GM18498 (cell line): Measurements from ENCODE around the gene DBP.

Experiments
- ATAC-seq: cut with Tn5 transposase; IDR thresholded peaks from one replicate; pipeline ENCODE4 v1.9.1; 2021; ENCODE audit warnings: mild to moderate bottlenecking, moderate library complexity; ENCODE audit not compliant: unreplicated experiment

Gene DBP

DNA sequence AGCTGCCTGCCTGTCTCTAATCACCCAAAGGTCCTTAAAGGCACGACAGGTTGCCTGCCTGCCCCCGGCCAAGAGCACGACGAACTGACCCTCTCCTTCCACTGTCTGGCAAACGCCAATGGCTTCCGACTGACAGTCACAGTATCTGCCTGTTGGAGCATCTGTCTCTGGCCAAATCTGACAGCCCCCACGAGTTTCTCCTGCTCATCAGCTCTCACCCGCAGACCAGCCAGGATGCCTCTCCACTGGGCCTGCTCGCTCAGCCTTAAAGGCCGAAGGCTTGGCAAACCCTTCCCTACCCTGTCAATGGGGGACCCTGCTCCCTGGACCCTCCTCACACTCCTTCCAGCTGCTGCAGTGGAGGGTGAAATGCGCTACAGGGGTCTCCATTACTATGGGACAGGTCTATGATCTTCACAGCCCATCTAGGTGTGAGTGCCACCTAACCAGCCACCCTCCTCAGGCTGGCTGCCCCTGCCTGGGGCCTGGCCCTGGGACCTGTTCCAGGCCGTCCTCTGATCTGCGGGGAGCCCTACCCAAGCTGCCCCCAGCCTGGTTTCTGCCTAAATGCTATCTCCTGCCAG lies 23.2 kb downstream of the DBP start:
- no peak for ATAC-seq

DNA sequence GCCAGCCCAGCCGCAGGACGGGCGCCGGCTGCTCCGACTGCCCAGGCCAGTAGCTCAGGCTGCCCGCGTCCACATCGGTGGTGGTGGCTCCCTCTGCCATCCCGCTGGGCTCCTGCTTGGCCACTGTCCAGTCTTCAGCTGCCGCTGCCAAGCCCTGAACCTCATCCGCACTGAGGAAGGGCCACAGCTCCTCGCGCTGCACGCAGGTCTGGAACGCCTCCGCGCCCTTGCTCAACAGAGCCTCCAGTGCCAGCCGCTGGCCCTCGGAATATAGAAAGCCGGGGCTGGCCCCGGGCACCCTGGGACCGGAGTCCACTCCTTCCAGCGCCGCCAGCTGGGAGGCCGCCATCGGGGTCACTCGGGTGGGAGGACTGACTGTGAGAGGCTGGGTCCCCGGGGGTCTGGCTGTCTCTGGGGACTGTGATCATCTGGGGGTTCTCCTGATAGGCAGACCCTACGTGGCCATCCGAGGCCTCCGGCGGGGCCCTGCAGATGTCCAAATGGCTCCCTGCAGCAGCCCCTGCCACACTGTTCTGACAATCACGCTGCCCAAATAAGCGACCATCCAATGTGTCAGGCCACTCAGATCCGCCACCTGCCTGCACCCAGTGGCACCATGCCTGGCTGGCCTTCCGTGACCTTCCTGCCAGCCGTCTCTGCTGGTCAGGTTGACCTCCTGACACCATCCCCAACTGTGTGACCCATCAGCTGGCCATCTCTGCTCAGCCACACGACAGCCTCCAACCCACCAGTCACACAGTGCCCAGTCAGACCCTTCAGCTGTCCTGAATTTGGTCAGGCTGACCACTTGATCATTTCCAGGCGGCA lies 23.9 kb downstream of the DBP start:
- no peak for ATAC-seq

DNA sequence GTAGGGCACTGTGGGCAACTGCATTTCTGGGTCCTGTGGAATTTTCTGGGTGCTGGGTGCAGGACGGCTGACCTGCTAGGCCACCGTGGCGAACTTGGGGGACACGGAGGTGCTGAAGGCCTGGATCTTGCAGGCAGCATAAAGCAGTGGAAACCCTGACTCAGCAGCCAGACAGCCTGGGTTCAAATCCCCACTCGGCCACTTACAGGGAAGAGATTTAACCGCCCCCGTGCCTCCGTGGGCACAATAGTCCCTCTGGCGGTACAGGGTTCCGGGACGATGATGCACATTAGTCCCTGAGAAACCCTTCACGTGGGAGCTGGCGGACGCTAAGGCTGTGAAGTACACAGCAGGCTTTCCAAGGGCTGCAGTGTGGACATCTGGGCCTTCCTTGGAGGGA lies 25.3 kb downstream of the DBP start:
- no peak for ATAC-seq

DNA sequence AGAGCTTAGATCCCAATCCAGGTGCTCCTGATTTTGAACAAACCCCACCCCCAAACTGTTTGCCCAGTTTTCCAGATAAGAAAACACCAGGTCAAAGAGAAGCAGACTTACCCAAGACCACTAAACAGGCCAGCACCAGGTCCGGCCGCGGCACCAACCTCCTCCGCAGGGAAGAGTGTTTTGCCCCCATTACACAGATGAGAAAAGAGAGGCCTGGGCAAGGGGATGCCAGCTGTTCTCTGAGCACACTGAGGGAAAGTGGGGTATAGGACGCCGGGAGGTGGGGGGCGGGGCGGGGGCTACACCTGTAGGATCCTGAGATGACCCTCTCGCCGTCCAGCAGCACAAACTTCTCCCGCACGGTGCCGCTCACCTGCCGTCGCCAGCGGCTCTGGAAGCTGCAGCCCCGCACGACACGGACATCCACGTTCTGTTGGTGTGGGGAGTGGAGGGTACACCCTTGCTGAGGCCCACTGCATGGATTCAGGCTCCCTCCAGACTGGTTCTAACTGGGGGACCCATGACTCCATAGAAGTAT lies 27.5 kb downstream of the DBP start:
- no peak for ATAC-seq

GRCh38 chr19:48608798-48609263 lies 28.3 kb downstream of the DBP start:
- no peak for ATAC-seq

DNA sequence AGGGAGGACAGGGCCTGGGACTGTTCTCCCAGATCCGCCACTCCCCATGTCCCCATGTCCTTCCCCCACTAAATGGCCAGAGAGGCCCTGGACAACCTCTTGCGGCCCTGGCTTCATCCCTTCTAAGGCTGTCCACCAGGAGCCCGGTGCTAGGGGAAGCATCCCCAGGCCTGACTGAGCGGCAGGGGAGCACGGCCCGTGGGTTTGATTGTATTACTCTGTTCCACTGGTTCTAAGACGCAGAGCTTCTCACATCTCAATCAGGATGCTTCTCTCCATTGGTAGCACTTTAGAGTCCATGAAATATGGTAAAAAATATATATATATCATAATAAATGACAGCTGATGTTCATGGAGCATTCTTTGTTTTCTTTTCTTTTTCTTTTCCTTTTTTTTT lies 29.8 kb downstream of the DBP start:
- no peak for ATAC-seq

- ATAC-seq = no peak
These were observed 30.5 kb downstream of the DBP start, which contains the start of gene SPACA4 for GRCh38 chr19:48606463-48607358. Gene SPACA4, plus strand, starts transcription at chr19:48606742. Its CDS starts 237 bp downstream, at chr19:48606979.

DNA sequence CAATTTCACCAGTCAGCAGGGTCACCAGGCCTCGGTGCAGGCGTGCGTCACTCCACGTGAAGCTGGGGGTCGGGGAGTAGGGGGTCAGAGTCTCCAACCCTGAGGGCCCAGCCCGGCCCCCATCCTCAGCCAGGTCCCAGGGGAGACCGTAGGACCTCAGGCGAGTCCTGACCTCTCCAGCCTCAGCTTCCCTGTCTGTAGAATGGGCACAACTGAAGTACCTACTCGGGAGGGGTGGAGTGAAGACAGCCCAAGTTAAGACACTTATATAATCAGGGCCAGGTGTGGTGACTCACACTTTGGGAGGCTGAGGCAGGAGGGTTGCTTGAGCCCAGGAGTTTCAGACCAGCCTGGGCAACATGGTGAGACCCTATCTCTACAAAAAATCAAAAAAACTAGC lies 33.3 kb downstream of the DBP start:
- no peak for ATAC-seq

GRCh38 chr19:48603449-48603848 lies 33.7 kb downstream of the DBP start:
- no peak for ATAC-seq

DNA sequence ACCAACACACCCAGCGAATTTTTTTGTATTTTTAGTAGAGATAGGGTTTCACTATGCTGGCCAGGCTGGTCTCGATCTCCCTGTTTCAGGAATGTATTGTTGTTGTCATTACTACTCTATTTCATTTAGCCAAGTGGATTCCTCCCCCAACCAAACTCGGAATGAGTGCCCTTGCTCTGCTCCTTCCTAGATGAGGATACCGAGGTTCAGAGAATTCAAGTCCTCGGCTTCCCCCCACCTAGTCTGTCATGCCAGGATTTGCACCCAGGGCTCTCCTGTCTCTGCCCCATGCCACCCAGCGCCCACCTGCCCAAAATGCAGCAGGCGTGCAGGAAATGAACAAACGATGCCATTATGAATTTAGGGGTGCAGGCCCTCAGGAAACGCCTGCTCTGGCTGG lies 34.2 kb downstream of the DBP start:
- ATAC-seq = no peak

- no peak for ATAC-seq
These were observed 36.3 kb downstream of the DBP start for GRCh38 chr19:48600679-48601417.

GRCh38 chr19:48598996-48599700 lies 38.0 kb downstream of the DBP start:
- no peak for ATAC-seq

DNA sequence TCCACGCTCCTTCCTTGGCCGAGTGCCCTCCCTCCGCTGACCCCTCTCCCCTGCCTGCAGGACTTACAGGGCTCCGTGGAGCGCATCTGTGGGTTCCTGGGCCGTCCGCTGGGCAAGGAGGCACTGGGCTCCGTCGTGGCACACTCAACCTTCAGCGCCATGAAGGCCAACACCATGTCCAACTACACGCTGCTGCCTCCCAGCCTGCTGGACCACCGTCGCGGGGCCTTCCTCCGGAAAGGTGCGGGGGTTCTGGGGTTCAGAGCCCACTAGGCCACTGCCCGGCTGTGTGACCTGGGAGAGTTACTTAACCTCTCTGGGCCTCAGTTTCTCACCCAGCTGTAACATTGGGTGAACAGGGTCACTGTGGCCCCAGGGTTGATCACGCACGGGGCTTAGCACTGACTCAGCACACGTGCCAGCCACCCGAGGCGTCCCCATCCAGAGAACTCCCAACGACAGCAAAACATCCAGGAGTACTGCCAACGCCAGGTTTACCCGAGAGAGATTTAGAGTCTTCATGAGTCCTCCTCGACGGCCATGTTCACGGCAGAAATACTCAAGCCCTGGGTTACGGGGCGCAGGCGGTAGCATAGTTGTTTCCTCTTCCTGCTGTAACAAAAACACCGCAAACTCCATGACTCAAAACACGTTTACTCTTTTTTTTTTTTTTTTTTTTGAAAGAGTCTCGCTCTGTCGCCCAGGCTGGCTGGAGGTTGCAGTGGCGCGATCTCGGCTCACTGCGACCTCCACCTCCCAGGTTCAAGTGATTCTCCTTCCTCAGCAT lies 40.3 kb downstream of the DBP start:
- no peak for ATAC-seq

DNA sequence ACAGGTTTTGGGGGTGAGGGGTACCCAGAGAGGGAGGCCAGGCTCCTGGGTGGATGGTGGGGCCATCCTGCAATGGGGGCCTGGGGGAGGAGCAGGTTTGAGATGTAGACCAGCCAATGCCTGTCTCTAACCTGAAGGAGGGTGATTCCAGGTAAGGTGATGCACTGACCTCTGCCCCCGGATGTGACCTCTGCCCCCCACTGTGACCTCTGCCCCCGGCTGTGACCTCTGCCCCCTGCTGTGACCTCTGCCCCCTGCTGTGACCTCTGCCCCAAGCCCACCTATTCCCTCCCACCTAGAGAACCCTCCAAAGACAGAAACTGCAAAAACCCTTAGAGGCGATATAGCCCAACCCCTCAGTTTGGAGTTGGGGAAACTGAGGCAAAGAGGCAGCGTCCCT lies 40.9 kb downstream of the DBP start:
- no peak for ATAC-seq

GRCh38 chr19:48595833-48596232 lies 41.3 kb downstream of the DBP start:
- ATAC-seq = no peak

GRCh38 chr19:48595171-48595570 lies 42.0 kb downstream of the DBP start:
- ATAC-seq = no peak

GRCh38 chr19:48591021-48591420 lies 46.2 kb downstream of the DBP start:
- ATAC-seq = no peak

DNA sequence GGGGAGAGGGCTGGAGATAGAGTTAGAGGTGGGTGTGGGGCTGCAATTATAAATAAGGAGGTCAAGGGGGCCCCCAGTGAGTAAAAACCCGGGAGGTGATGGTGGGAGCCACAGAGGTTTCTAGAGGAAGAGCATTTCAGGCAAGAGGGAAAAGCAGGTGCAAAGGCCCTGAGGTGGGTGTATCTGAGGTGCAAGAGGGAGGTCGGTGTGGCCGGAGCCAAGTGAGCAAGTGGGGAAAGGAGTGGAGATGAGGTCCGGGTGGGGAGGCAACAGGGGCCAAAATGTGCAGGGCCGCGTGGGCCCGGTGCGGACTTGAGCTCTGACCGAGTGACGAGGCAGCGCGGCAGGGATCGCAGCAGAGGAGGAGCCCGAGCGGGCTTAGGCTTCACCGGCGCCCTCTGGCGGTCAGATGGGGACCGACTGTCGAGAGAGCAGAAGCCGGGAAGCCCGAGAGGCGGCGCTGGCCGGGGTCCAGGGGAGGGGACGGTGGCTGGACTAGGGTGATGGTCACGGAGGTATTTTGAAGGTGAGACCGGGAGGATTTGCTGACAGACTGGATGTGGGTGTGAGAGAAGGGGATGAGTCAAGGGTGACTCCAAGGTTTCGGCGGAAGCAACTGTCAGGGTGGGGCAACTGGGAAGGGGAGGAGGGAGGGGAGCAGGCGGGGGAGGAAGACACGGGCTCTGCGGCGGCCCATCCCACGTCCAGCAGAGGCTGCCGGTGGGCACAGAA lies 48.3 kb downstream of the DBP start:
- no peak for ATAC-seq
